ENCODE data around the gene HSPA4.

Gene HSPA4

GRCh38 chr5:133091034-133091433 is 39.2 kb downstream of the HSPA4 start:
- DNase-seq (ENCODE audit: low read depth in 1 of 2, low spot score in 1 of 2): no peak

GRCh38 chr5:133106343-133106742 is 54.5 kb downstream of the HSPA4 start:
- DNase-seq (ENCODE audit: low read depth in 1 of 2, low spot score in 1 of 2): no peak

GRCh38 chr5:133106761-133107572 is 55.2 kb downstream of the HSPA4 start:
- no peak for DNase-seq (ENCODE audit: low read depth in 1 of 2, low spot score in 1 of 2)

- no peak for DNase-seq (ENCODE audit: low read depth in 1 of 2, low spot score in 1 of 2)
Observed at GRCh38 chr5:133108481-133108921, 56.7 kb downstream of the HSPA4 start.

GRCh38 chr5:133109655-133110483 is 58.1 kb downstream of the HSPA4 start:
- no peak for DNase-seq (ENCODE audit: low read depth in 1 of 2, low spot score in 1 of 2)

- DNase-seq (ENCODE audit: low read depth in 1 of 2, low spot score in 1 of 2): no peak
Observed at GRCh38 chr5:133110709-133111108, 58.9 kb downstream of the HSPA4 start.

- DNase-seq (ENCODE audit: low read depth in 1 of 2, low spot score in 1 of 2): peak; percentile 62 to 70
Observed at GRCh38 chr5:133111299-133111698, 59.5 kb downstream of the HSPA4 start.

- no peak for DNase-seq (ENCODE audit: low read depth in 1 of 2, low spot score in 1 of 2)
Observed at GRCh38 chr5:133112026-133112660, 60.3 kb downstream of the HSPA4 start.

- peak; percentile 16 to 26 for DNase-seq (ENCODE audit: low read depth in 1 of 2, low spot score in 1 of 2)
Observed at GRCh38 chr5:133113331-133114061, 61.7 kb downstream of the HSPA4 start.

- no peak for DNase-seq (ENCODE audit: low read depth in 1 of 2, low spot score in 1 of 2)
Observed at GRCh38 chr5:133114166-133114932, 62.5 kb downstream of the HSPA4 start.

- DNase-seq (ENCODE audit: low read depth in 1 of 2, low spot score in 1 of 2): no peak
Observed at GRCh38 chr5:133114933-133115310, 63.1 kb downstream of the HSPA4 start.

- DNase-seq (ENCODE audit: low read depth in 1 of 2, low spot score in 1 of 2): no peak
Observed at GRCh38 chr5:133116601-133117000, 64.8 kb downstream of the HSPA4 start.

GRCh38 chr5:133117166-133117911 is 65.5 kb downstream of the HSPA4 start:
- DNase-seq (ENCODE audit: low read depth in 1 of 2, low spot score in 1 of 2): no peak

GRCh38 chr5:133117912-133118445 is 66.2 kb downstream of the HSPA4 start:
- no peak for DNase-seq (ENCODE audit: low read depth in 1 of 2, low spot score in 1 of 2)

GRCh38 chr5:133118741-133119140 is 66.9 kb downstream of the HSPA4 start:
- no peak for DNase-seq (ENCODE audit: low read depth in 1 of 2, low spot score in 1 of 2)

- no peak for DNase-seq (ENCODE audit: low read depth in 1 of 2, low spot score in 1 of 2)
Observed at GRCh38 chr5:133119233-133119711, 67.5 kb downstream of the HSPA4 start.

GRCh38 chr5:133120156-133120750 is 68.4 kb downstream of the HSPA4 start:
- no peak for DNase-seq (ENCODE audit: low read depth in 1 of 2, low spot score in 1 of 2)

GRCh38 chr5:133121080-133121479 is 69.3 kb downstream of the HSPA4 start:
- no peak for DNase-seq (ENCODE audit: low read depth in 1 of 2, low spot score in 1 of 2)
